Fibroblast of skin of right biceps (primary cell): ENCODE data around the gene TNFAIP8L2.
A peak's percentile ranks its signal among the peaks of the same experiment; 100 is the strongest.
"Not testable (repeated sequence)": the region's sequence is repeated elsewhere in the genome, so short reads cannot be mapped to it uniquely, and the experiment has no call there.

ENCODE experiments used
- DNase-seq: peaks from one replicate; pipeline ENCODE4 v3.0.0-alpha.2; 2013

Gene TNFAIP8L2

GRCh38 chr1:151146412-151147131, 9.9 kb upstream of the TNFAIP8L2 start, which contains the start of gene SEMA6C:
Gene SEMA6C, minus strand, starts transcription at chr1:151146631. Its CDS starts 4,010 bp downstream, at chr1:151142621.
- DNase-seq = peak; percentile 90

GRCh38 chr1:151147132-151147503, 9.3 kb upstream of the TNFAIP8L2 start:
- DNase-seq = no peak

GRCh38 chr1:151147665-151148064, 8.8 kb upstream of the TNFAIP8L2 start:
- no peak for DNase-seq

GRCh38 chr1:151157067-151157531, 650 bp downstream of the TNFAIP8L2 start:
- DNase-seq = no peak

DNA sequence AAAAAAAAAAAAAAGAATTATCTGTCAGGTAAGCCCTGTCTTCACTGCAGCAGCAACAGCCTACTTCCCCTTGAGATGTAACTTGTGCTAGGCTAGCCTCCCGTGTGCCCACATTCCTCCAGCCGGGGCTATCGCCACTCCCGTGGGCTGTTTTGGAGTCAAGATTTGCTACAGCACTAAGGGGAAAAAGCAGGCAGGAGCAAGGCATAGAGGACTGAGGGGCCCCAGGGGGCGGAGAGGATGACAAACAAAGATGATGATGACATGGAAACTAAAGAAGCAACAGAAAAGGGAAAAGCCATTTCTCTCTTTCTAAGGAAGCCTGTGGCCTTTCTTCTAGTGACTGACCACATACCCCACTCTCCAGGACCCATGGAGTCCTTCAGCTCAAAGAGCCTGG, 1.9 kb downstream of the TNFAIP8L2 start:
- no peak for DNase-seq

- DNase-seq = no peak
These were observed 2.4 kb downstream of the TNFAIP8L2 start for GRCh38 chr1:151158751-151159251.

DNA sequence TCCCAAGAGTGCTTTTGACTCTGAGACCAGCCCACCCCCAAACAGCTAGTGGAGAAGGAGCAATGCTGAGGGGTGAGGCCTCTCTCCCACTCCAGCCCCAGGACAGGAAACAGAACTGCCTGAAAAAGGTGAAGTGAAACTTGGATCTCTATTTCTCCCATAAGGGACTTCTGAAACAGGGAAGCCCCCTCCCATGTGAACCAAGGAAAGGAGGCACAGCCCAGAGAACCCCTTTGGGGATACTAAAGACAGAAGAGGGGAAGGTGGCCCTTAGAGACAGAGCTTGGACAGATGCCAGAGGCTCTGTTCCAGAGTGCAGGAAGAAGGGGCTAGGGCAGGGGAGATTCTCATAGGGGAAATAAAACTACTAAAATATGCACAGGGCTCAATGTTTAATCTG, 2.9 kb downstream of the TNFAIP8L2 start:
- no peak for DNase-seq

DNA sequence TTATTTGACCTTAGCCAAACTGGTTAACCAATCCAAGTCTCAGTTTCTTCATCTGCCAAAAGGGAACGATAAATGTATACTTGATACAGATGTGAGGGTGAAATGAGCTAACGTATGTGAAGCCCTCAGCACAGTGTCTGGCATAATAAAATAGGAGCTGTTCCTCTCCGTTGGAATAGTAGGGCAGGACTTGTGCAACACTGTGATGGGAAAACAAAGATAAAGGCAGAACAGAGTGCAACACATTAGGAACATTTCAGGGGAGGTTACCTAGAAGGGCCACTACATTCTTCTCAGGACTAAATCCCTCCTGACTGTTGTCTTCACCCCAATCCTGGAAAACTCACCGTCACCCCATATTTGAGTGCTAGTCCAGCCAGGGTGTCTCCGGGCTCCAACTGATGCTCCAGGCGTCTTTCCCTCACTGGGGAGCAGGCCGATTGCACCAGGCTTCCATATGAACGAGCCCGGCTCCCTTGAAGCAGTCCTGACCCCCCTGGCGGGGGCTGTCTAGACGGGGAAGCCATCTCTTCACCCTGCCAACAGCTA, 8.4 kb downstream of the TNFAIP8L2 start:
- DNase-seq = no peak

DNA sequence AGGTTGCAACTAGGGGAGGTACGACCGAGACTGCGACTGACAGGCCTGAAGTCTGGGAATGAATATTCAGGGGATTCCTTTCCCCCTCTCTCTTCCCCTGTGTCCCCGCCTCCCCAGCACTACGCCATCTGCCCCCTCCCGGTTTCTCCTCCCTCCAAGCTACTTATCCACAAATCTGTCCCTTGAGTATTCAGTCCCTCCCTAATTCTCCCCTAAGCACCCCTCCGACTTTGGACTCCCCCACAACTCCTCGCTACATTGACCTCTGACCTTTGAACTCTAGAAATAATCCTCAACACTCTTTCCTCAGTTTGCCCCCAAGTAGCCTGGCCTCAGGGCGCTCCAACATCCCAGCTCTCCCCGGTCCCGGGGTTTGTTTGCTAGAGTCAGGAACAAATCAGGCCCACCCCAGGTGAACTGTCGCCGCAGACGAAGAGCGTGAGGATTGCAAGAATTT, 8.9 kb downstream of the TNFAIP8L2 start:
- peak; percentile 62 for DNase-seq

DNA sequence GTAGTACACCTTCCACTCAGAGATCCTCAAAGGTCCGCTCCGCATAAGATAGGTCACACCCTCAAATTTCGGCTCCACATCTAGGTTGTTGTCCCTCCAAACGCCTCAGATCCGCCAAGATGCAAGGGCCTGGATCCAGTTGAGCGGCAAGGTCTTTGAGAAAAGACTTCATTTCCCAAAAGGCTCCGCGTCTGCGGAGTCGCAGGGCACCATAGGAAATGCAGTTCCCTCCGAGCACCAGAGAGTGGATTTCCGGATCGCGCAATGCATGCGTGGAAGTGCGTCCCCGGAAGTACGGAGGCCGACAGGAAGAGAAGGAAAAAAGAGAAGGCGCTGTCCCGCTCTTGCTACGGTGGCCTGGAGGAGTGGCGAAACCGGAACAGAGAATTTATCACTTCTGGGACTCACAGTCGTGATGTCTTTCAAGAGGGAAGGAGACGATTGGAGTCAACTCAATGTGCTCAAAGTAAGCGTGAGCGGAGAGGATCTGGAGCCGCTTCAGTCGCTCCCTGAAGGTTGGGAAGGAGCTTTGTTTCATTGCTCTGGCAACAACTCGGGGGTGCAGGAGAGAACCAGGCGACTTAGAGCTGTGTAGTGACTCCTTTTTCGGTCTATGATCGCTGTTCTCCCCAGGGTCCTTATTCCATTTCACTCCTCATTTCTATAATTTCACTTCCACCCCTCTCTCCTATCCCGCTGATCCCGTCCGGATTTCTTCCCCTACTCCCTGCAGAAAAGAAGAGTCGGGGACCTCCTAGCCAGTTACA, 9.5 kb downstream of the TNFAIP8L2 start, which contains the start of the genes LYSMD1 and SCNM1:
LYSMD1 (minus strand) TSS at position 165 of the 767 bp plus-strand sequence. CDS start 644 bp downstream, outside the sequence.
SCNM1 (plus strand) TSS at position 407 of the 767 bp plus-strand sequence; CDS start at position 416, 9 bp downstream.
- peak; percentile 100 for DNase-seq

DNA sequence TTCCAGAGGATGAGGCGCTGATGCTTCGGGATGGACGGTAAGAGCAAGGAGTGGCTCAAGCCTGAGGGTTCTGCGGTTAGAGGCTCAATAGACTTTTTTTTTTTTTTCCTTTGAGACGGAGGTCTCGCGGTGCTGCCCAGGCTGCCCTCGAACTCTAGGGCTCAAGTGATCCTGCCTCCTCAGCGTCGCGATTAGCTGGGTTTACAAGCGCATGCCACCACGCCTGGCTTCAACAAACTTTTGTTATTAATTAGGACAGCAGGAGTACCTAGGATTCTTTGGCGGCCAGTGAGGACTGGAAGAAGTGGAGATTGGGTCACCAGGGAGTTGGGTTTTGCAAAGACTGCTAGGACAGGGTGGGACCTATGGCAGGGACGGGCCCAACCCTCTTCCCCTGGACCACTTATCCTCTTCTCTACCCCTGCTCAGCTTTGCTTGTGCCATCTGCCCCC, 10.1 kb downstream of the TNFAIP8L2 start:
- DNase-seq = peak; percentile 64

GRCh38 chr1:151167116-151167515, 10.7 kb downstream of the TNFAIP8L2 start:
- no peak for DNase-seq

DNA sequence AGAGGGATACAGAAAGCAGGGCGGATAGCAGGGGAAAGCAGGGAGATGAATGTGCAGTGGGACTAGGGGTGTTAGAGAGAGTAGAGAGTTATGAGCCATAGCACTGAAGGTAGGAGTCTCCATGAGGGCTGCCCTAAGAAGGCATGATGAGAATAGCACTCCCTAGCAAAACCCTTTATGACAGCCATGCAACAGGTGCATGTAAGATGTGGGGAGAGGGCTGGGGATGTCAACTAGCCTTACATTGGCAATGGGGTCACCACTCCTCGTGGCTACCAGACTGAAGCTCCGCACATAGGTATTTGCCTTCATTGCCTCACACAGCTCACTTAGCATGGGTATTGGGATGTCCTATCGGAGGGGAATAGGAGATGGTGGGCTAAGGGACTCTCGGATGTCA, 14.7 kb downstream of the TNFAIP8L2 start:
- DNase-seq = no peak

- DNase-seq = no peak
These were observed 18.7 kb downstream of the TNFAIP8L2 start for GRCh38 chr1:151175041-151175741.

GRCh38 chr1:151175863-151176262, 19.4 kb downstream of the TNFAIP8L2 start, which contains the start of gene TMOD4:
Gene TMOD4, minus strand, starts transcription at chr1:151175981. Its CDS starts 1,106 bp downstream, at chr1:151174875.
- DNase-seq = peak; percentile 15

DNA sequence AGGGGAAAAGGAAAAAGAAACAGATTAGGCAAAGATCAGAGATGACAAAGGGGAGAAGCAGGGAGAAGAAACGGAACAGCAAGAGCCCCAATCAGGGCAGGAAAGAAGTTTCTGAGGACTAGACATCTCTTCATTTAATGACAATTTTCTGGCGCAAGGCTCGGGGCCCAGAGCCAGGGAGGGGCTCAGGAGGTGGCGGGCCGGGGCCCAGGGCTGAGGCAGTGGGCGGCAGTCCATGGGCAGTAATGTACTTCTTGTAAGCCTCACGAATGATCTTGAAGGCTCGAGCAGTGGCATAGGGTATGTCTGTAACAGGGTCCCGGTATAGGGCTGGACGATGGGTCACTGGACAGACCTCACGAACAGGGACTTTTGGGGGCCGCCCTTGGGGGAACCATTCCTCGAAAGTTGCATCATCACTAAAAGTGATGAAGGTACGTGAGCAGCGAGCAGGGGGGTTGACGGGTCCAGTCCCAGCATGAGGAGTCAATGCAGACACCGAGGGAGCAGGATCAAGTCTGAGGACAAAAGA, 20.1 kb downstream of the TNFAIP8L2 start:
- no peak for DNase-seq

- no peak for DNase-seq
These were observed 27.8 kb downstream of the TNFAIP8L2 start for GRCh38 chr1:151184211-151184610.

- DNase-seq = no peak
These were observed 30.8 kb downstream of the TNFAIP8L2 start for GRCh38 chr1:151187205-151187604.

DNA sequence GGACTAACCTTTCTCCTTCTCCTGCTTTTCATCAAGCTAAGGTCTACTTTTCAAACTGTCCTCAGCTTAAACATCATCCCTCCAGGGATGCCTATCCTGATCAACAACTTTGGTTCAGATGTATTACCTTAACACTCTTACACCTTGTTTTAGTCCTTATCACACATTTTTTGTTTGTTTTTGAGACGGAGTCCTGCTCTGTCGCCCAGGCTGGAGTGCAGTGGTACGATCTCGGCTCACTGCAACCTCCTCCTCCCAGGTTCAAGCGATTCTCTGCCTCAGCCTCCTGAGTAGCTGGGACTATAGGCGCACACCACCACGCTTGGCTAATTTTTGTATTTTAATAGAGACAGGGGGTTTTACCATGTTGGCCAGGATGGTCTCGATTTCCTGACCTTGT, 32.2 kb downstream of the TNFAIP8L2 start:
- DNase-seq = not testable (repeated sequence)

DNA sequence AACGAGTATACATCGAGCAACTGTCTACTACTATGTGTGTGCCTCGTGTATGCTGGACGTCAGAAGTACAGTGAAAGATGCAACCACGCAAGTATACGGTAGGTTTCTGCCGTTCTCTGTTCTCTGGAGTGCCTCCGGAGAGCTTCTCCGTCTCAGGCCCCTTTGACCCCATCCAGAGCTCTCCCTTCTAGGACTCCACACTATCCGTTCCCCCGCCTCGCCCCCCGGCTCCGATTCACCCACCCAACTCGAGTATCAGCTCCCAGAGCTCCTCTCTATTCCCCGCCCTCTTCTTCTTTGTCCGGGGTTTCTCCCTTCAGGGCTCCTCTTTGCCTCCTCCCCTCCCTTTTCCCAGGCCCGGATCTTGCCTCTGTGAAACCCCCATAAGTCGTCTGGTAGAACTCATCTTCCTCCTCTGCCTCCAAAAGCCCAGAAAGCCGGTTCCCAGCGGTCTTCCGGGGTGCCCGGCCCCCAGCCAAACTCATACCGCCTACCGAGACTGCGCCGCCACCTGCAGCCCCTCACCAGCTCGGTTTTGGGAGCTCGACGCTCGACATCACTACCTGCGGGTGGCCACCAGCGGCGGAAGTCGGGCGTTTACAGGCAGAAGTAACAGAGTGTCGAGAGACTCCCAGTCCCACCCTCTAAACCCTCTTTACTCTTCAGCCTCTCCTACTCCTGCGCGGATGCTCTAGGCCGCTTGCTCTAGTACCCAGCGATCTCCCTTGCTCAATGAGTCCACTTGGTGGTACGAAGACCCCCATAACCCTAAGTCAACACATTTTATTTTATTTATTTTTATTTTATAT, 33.4 kb downstream of the TNFAIP8L2 start, which contains the start of gene VPS72:
VPS72 (minus strand) TSS at position 561 of the 809 bp plus-strand sequence; CDS start at position 485, 76 bp downstream.
- peak; percentile 91 for DNase-seq

- DNase-seq = no peak
These were observed 35.6 kb downstream of the TNFAIP8L2 start for GRCh38 chr1:151192047-151192446.
